Panc1 (cell line): ENCODE measurements around the gene DDX31.

Experiments
- CTCF ChIP-seq: fragments of 450-650 bp; IDR thresholded peaks from 2 replicates; pipeline ENCODE4 v1.5.1; 2017; ENCODE audit warnings: mild to moderate bottlenecking
- POLR2AphosphoS5 ChIP-seq: IDR thresholded peaks from 2 replicates; pipeline ENCODE4 v1.6.1; 2012; ENCODE audit warnings: mild to moderate bottlenecking, low read depth, low read length, moderate library complexity

- no peak for TF ChIP-seq POLR2AphosphoS5
- no peak for TF ChIP-seq CTCF
These were observed 96.9 kb downstream of the DDX31 start for GRCh38 chr9:132572921-132573320.
